GM21717 (cell line): ENCODE results near the gene KCNH8.

Source experiments
- ATAC-seq: cut with Tn5 transposase; IDR thresholded peaks from one replicate; pipeline ENCODE4 v1.9.1; 2021; ENCODE audit warnings: mild to moderate bottlenecking, moderate library complexity; ENCODE audit not compliant: unreplicated experiment

The KCNH8 gene

GRCh38 chr3:19467761-19468160, 319.5 kb downstream of the KCNH8 start:
- ATAC-seq = no peak

DNA sequence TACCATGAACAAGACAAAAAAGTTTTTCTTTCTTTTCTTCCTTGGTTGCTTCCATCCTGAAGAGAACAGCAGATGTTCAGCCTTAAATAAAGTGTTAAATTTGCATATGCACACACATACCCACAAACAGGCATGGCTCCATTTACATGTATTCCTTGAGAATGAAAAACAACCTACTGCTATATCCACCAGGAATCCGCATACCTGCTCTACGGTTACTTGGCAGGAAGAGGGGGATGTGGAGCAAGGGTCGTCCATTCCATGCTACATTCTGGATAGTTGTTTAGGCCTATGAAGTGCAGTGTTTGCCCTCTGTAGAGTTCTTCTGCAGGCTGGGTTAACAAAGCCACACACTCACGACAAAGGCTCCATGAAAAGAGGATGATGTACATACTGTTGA, 322.8 kb downstream of the KCNH8 start:
- ATAC-seq = no peak

DNA sequence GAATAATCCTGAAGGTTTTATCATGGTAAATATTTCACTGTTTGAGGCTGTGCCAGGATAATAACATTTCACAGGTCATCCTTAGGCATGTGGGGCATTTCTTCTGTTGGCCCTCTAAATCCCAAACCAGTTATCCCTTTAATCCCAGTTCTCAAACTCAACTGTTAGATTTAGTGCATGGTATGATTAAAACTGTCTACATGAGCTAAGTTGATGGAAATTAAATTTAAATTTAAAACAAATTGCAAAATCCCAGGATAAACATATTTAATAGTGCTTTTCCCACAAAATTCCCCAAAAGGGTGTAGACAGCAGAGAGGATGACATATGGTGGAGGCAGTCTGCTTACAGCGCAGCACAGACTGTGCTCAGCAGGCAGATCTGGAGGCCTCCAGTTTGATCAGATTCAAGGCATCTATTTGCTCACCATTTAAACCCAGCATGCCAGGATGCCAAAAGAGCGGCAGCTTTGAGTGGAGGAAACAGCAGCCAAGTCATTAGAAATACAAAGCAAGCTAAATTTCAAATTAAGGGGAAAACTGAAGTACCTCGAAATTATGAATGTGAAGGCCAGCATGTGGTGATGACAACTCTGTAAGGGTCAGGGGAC, 325.8 kb downstream of the KCNH8 start:
- no peak for ATAC-seq

DNA sequence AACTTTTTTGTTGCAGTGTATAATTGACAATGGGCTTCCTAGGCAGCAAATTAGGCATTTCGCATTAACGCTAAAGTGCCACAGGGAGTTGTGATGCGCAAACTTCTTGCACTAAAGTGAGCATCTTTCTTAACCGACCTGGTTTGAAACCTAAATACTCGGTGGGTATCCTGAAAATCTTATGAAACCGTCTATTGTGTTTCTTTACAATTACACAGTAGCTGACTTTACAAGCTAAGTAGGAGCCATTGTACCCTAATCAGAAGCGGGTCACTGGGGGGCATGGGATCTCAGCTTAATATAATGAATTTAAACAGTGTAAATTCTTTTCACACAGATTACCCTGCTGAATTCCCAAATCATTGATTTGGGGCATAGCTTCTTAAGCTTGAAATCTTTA, 328.0 kb downstream of the KCNH8 start:
- no peak for ATAC-seq

DNA sequence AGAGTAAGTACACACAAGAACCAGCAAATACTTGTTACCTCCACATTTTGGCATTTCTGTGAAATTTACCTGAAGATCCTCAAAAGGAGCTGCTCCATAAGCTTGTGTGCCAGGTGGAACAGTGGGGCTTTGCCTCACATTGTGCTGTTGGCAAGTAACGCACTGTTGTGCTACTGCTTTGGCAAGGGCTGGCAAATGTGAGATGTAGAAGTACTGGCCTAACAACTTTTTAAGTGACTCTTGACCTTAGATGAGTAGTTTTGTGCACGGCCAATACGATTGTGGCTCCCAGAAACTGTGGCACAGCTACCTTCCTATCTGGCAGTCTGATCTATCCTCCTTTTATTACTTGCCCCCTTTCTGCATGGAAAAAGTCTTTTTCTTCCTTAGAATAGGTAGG, 337.0 kb downstream of the KCNH8 start:
- no peak for ATAC-seq

GRCh38 chr3:19487386-19487785, 339.1 kb downstream of the KCNH8 start:
- no peak for ATAC-seq

- no peak for ATAC-seq
Observed at GRCh38 chr3:19488939-19489338, 340.6 kb downstream of the KCNH8 start.

DNA sequence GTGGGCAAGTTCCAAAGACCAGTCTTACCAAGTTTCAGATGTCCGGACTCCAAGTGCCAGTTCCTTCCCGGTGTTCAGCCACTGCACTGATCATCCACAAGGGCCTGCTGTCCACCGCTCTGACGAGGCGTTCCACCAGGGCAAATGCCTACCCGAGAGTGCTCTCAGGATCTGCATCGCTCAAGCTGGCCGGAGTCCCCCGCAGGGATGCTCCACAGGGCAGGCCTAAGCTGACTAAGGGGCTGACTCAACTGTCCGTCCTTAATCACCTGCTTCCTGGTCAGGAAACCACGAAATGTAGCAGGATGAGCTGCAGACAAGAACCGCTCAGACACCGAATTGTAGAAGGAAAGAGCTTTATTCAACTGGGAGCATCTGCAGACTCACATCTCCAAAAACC, 341.6 kb downstream of the KCNH8 start:
- no peak for ATAC-seq

GRCh38 chr3:19506171-19506570, 357.9 kb downstream of the KCNH8 start:
- ATAC-seq = no peak

- no peak for ATAC-seq
Observed at GRCh38 chr3:19522305-19522704, 374.0 kb downstream of the KCNH8 start.

DNA sequence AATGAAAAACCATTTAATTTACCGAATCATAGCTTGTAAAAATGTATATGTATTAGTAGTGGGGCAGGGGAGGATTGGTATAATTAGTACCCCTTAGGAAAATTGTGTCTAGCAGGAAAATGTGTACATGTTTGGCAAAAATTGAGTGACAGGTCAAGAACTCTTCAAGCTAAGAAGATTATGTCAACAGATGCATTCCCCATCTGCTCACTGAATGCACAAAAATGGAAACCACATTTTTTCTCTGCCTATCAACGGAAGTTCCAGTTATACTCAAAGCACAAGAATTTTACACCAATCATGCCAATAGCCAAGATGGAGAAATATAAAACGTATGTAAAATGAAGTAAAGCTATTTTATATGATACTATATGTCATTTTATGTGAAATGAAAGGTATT, 377.8 kb downstream of the KCNH8 start:
- no peak for ATAC-seq

GRCh38 chr3:19527746-19528145, 379.4 kb downstream of the KCNH8 start:
- ATAC-seq = no peak

GRCh38 chr3:19531426-19531825, 383.1 kb downstream of the KCNH8 start:
- ATAC-seq = no peak

- peak; percentile 82 for ATAC-seq
Observed at GRCh38 chr3:19539518-19540392, 391.4 kb downstream of the KCNH8 start.

DNA sequence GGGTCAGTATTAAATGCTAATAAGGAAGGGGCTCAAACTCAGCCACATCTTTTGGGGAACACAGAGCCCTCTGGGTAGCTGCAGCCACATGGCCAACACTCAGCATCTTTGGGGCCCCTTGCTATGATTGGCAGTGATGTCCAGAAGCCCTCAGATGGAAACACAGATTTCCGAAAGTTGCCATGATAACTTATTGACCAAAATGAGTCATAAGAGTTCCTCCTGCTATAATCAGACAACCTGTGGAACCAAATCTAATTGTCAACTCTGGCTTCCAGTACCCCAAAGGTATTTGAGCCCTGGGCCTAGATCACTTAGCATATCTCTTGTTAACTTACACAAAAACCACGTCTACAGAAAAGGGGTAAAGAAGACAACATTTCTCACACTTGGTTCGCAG, 392.2 kb downstream of the KCNH8 start:
- ATAC-seq = peak; percentile 42

GRCh38 chr3:19541284-19541683, 393.0 kb downstream of the KCNH8 start:
- ATAC-seq = peak; percentile 32

GRCh38 chr3:19543212-19543841, 395.0 kb downstream of the KCNH8 start:
- ATAC-seq = peak; percentile 42

DNA sequence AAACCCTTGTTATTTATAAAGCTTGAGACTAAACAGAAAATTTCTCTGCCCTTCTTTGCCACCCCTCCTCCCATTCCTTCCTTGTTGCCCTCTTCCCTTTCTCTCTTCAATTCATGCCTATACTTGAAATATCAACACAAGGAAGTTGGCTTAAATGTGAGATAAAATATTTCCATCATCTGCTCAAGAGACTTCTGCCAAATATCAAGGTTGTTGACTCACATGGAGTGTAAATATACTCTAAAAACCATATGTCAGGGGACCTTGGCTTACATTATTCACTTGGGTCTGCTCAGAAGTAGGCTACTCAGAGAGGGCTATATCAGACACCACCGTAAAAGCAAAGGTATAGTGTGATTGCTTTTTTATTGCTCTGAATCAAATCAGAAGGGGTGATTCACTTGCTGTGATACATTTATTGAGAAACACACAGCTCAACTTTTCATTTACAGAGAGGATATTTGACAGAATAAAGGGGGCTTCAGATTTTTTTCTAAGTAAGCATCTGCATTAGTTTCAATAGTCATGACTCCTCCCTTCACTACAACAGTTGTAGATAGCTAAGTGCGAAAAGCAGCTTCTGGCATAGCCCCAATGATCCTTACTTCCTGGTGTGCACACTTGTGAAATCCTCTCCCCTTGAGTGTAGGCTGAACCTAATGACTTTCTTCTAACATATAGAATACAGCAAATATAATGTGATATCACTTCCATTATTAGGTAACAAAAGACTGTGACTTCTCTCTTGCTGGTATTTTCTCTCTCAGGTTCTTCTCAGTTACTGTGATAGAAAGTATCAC, 399.6 kb downstream of the KCNH8 start:
- no peak for ATAC-seq

DNA sequence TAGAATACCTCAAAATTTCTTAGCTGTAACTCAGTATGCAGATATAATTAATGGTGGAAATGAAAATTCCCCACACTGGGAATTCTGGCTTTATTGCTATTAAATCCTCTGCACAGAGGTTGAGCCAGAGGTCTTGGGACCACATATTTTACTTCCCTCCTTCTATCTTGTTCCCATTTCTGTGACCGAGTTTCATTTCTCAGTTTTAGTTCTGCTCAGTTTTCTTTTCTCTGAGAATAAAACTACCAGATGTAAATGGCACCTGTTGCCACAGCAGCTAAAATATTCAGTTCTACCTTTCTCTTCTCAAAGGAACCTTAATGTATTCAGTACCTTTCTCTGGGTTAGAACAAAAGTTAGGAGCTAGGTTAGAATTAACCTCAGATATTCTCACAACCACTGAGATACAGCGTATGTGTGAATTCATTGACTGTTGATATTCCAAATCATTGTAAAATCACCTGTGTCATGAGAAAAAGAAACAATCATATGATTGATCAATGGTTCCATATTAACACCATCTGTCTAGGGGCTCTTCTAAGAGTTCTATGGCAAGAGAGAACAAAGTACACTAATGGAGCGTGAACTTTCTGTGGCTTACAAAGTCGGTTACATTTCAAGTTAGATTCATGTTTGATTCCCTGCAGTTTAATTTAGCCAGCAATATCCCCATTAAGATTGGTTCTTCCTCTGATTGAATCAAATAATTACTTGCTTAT, 411.6 kb downstream of the KCNH8 start:
- peak; percentile 99 for ATAC-seq

GRCh38 chr3:19573644-19574043, 425.3 kb downstream of the KCNH8 start:
- no peak for ATAC-seq

- no peak for ATAC-seq
Observed at GRCh38 chr3:19574268-19574667, 426.0 kb downstream of the KCNH8 start.
